Glutamatergic neuron (in vitro differentiated cells): ENCODE measurements around the gene PROX2. TPM values are rescaled to one million over a fixed set of nuclear protein-coding genes. Genes with fewer than 3 reads are reported as not detected.

ENCODE experiments used
- DNase-seq: peaks from one replicate; pipeline ENCODE4 v3.0.0; 2022
- H3K27ac Mint-ChIP-seq: one replicate; pipeline ENCODE4 v1.8.0; 2020; ENCODE audit warnings: mild to moderate bottlenecking, mixed read lengths, inconsistent platforms; ENCODE audit not compliant: unreplicated experiment
- H3K27me3 Mint-ChIP-seq: one replicate; pipeline ENCODE4 v1.8.0; 2020; ENCODE audit warnings: mild to moderate bottlenecking, moderate library complexity, mixed read lengths, inconsistent platforms; ENCODE audit not compliant: unreplicated experiment
- H3K36me3 Mint-ChIP-seq: one replicate; pipeline ENCODE4 v1.8.0; 2020; ENCODE audit warnings: mild to moderate bottlenecking, mixed read lengths, inconsistent platforms; ENCODE audit not compliant: unreplicated experiment
- H3K4me1 Mint-ChIP-seq: one replicate; pipeline ENCODE4 v1.8.0; 2020; ENCODE audit warnings: mild to moderate bottlenecking, low read depth, mixed read lengths, inconsistent platforms; ENCODE audit not compliant: unreplicated experiment
- H3K4me3 Mint-ChIP-seq: one replicate; pipeline ENCODE4 v1.8.0; 2020; ENCODE audit warnings: mild to moderate bottlenecking, mixed read lengths, inconsistent platforms; ENCODE audit not compliant: unreplicated experiment
- H3K9me3 Mint-ChIP-seq: one replicate; pipeline ENCODE4 v1.8.0; 2020; ENCODE audit warnings: mild to moderate bottlenecking, moderate library complexity, mixed read lengths, inconsistent platforms; ENCODE audit not compliant: unreplicated experiment
- CTCF ChIP-seq: fragments of 200-600 bp; sonication (generic); IDR thresholded peaks from one replicate; pipeline ENCODE4 v1.5.0; 2021; ENCODE audit not compliant: partially characterized antibody, unreplicated experiment
- total RNA-seq: library from RNA; stranded (reverse); fragmentation: NEBNext Ultra II Directional; extraction: Animal tissue kit (Norgen Biotek cat#: 25700); gene quantifications from one replicate; pipeline ENCODE4 v1.2.1, GENCODE V29; 2021; ENCODE audit not compliant: unreplicated experiment

PROX2 gene
- total RNA-seq, 1 donor from 2014 or later = not detected

- no peak overlapping the region for H3K4me3 Mint-ChIP-seq
- peak; percentile 91 for TF ChIP-seq CTCF
- H3K9me3 Mint-ChIP-seq = peaks cover 16% of the 10 kb centered on the region
- peaks cover 15% of the 10 kb centered on the region for H3K4me1 Mint-ChIP-seq
- DNase-seq = peak; percentile 82
- H3K36me3 Mint-ChIP-seq = no peaks in the 10 kb centered on the region
- peak overlapping the region; percentile 59 for H3K27ac Mint-ChIP-seq
- H3K27me3 Mint-ChIP-seq = peaks cover 11% of the 10 kb centered on the region
Measured at GRCh38 chr14:74905595-74906142, 29.7 kb upstream of the PROX2 start.

DNA sequence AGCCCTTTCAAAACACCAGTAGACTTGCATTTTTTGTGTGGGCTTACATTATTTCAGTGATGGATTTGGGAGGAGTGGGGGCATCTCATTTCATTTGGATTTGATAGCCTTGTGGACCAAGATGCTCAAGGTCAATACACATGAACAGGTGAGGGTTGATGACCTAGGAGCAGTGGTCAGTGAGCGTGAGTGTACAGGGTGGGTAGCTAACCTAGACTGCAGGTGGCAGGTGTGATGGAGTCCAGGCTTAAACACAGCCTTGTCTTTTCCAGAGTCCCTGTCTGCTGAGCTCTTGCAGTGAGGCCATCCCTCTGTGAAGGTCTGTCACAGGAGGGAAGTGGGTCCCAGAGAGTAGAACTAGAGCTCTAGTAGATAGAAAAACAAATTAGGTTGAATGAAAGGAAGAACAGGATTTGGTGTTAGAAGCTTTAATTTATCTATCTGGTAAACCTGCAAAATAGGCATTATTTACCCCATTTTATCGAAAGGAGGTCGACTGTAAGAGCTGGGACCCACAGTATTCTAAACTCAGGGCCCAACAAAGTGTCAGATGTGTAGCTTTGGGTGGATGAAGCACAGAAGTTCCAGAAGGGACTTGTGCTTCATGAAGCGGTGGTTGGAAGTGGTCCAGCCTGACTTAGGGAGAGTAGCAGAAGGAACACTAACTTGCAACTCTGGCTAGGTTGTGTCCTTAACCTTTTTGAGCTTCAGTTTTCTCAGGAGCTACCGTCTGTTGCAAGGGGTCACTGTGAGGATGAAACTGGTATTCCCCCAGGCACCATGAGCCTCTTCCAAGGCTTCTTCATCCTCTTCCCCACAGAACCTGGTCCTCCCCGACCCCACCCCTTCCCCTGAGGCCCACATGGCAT lies 28.9 kb upstream of the PROX2 start:
- peaks cover 7% of the 10 kb centered on the region for H3K27me3 Mint-ChIP-seq
- DNase-seq = no peak
- H3K27ac Mint-ChIP-seq = peak overlapping the region; percentile 59
- no peak for TF ChIP-seq CTCF
- H3K36me3 Mint-ChIP-seq = peaks cover 5% of the 10 kb centered on the region
- no peak overlapping the region for H3K4me3 Mint-ChIP-seq
- H3K4me1 Mint-ChIP-seq = peaks cover 12% of the 10 kb centered on the region
- peaks cover 13% of the 10 kb centered on the region for H3K9me3 Mint-ChIP-seq

DNA sequence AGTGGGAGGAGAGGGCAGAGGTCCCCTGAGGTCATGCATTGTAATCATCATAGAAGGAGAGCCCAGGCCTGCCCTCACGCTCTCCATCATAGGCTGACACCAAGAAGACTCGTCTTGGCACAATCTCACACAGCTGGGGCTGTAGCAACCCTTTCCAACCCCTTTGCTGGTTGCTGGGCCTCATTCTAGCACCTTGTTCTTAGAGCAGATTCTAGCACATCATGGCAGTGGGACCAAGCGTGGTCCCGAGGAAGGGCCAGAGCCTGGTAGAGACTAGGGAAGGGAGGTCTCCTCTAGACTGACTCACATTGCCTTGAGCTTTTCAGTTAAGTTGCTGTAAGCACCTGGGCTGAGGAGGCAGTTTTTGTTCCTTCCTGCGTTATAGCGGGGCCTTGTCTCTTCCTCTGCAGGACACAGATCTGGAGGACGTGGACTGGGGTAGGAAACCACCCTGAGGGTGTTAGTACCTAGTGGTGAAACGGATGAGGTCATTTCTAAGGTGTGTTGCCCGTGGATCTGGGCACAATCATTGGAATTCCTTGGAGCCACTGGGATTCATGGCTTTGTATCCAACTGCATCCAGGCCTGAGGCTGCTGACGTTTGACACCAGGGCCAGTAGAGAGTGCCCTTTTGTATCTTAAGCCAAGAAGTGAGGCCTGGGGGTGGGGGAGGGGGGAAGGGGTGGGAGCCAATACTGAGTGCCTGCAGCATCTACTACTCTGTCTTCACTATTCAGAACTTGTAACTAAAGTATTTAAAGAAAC lies 27.2 kb upstream of the PROX2 start:
- peaks cover 17% of the 10 kb centered on the region for H3K9me3 Mint-ChIP-seq
- peaks cover 12% of the 10 kb centered on the region for H3K36me3 Mint-ChIP-seq
- DNase-seq = no peak
- TF ChIP-seq CTCF = no peak
- peak overlapping the region; percentile 64 for H3K27ac Mint-ChIP-seq
- no peak overlapping the region for H3K4me3 Mint-ChIP-seq
- H3K4me1 Mint-ChIP-seq = peaks cover 5% of the 10 kb centered on the region
- H3K27me3 Mint-ChIP-seq = peaks cover 7% of the 10 kb centered on the region

GRCh38 chr14:74898694-74899093 lies 22.7 kb upstream of the PROX2 start:
- Mint-ChIP-seq H3K4me3 (no peak overlapping the region), H3K36me3 (peaks cover 12% of the 10 kb centered on the region), H3K4me1 (no peaks in the 10 kb centered on the region), H3K9me3 (peaks cover 8% of the 10 kb centered on the region), H3K27ac (no peak overlapping the region), H3K27me3 (peaks cover 3% of the 10 kb centered on the region)
- DNase-seq = no peak
- no peak for TF ChIP-seq CTCF
